Lung (tissue), 12 donors: ENCODE results near the gene ABHD12B. TPM values are rescaled to one million over a fixed set of nuclear protein-coding genes. Genes with fewer than 3 reads are reported as not detected.

Experiments
- ATAC-seq: fragments of 200-7000 bp; cut with Tn5 transposase; one replicate; pipeline ENCODE4 v1.9.1; 2020; ENCODE audit warnings: moderate number of reproducible peaks; ENCODE audit not compliant: insufficient read depth, low FRiP score
- DNase-seq, 3 donors: peaks; one replicate each; pipeline ENCODE4 v3.0.0-alpha.2; 2013 to 2017
- H3K27ac ChIP-seq, 2 donors: one replicate each; pipeline ENCODE4 v1.5.1; 2013; ENCODE audit warnings: mild to moderate bottlenecking in 2 of 2, moderate library complexity in 2 of 2, control low read depth in 1 of 2, inconsistent platforms in 1 of 2, low read depth in 1 of 2, low read length in 1 of 2
- H3K27me3 ChIP-seq, 3 donors: one replicate each; pipeline ENCODE4 v1.5.1; 2013; ENCODE audit warnings: low read length in 2 of 3; ENCODE audit not compliant: control insufficient read depth in 3 of 3, insufficient read depth in 3 of 3
- H3K36me3 ChIP-seq, 4 donors: one replicate each; pipeline ENCODE4 v1.5.1; 2013; ENCODE audit warnings: low read length in 4 of 4, mild to moderate bottlenecking in 1 of 4, moderate library complexity in 1 of 4; ENCODE audit not compliant: control insufficient read depth in 4 of 4, insufficient read depth in 4 of 4
- H3K4me1 ChIP-seq, 5 donors: one replicate each; pipeline ENCODE4 v1.5.1; 2013; ENCODE audit warnings: low read length in 5 of 5, mild to moderate bottlenecking in 2 of 5, moderate library complexity in 1 of 5; ENCODE audit not compliant: control insufficient read depth in 5 of 5, insufficient read depth in 5 of 5
- H3K4me3 ChIP-seq: one replicate; pipeline ENCODE4 v1.5.1; 2013; ENCODE audit warnings: mild to moderate bottlenecking, control low read depth, moderate library complexity
- H3K9ac ChIP-seq, 2 donors: one replicate each; pipeline ENCODE4 v1.5.1; 2013; ENCODE audit warnings: low read length in 2 of 2, control low read depth in 1 of 2; ENCODE audit not compliant: insufficient read depth in 1 of 2
- H3K9me3 ChIP-seq, 4 donors: one replicate each; pipeline ENCODE4 v1.5.1; 2013; ENCODE audit warnings: low read length in 3 of 4, mild to moderate bottlenecking in 1 of 4, moderate library complexity in 1 of 4; ENCODE audit not compliant: control insufficient read depth in 4 of 4, insufficient read depth in 3 of 4
- WGBS, 2 donors: extraction: QIAGEN DNeasy Blood & Tissue Kit; methylation state at CpG; one replicate each; pipeline ENCODE4 v1.1.7; 2013; 5-methylcytosine and 5-hydroxymethylcytosine counted together
- polyA plus RNA-seq, 2 donors: library from polyadenylated mRNA; stranded (reverse); fragments of 200-250 nt; gene quantifications; one replicate each; pipeline ENCODE4 v1.2.1, GENCODE V29; 2013
- total RNA-seq, 2 donors: library from RNA; depleted of rRNA in 1 of 2; stranded (reverse); fragments of >200 nt in 1 of 2; gene quantifications; one replicate each; pipeline ENCODE4 v1.2.1, GENCODE V29; 2014 to 2021
- TF ChIP-seq, protein P1 (sequence below): IDR thresholded peaks from 2 replicates; pipeline ENCODE4 v1.5.1; 2012; ENCODE audit warnings: mild to moderate bottlenecking; ENCODE audit errors: control extremely low read depth, extremely low read depth
- donor health status: control.
- donor health status: control.
- donor health status: Bipolar disorder and iron deficiency.
- donor health status: healthy.
- donor health status: DM: yes; HTN: yes; CAD: no.

Gene ABHD12B
- total and polyA plus RNA-seq, 4 donors, result 0.56 to 1.0 (median 0.95) TPM; not detected in 1

DNA sequence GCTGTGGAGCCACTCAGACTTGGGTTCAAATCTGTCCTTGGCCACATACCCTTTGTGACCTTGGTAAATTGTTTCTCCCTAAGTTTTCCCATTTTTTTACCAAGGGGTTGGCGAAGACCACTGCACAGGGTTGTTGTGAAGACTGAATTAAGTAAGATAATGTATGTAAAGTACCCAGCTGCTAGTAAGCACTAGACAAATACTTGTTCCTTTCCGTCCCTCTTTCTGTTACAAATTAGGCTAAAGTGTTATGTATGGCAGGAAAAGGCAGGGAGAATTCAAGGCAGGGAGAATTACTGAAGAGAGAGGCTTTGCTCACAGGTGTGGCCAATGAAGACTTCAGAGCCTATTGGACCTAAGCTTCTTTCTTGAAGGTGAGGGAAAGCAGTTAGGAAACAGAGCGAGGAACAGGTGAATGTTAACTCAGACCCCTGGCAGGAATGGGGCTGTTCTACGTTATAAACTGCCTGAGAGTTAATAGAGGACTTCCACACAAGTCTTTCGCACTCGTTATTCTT is 25.9 kb downstream of the ABHD12B start:
- H3K9ac ChIP-seq, result no peak overlapping the region
- no peak overlapping the region for H3K27ac ChIP-seq
- 94 to 96% methylated on average over 6 of the region's 6 CpGs for WGBS, 2 donors
- no peak for DNase-seq
- H3K27me3 ChIP-seq, result no peaks in the 10 kb centered on the region
- no peak overlapping the region for H3K4me3 ChIP-seq
- H3K9me3 ChIP-seq, result no peaks in the 10 kb centered on the region
- TF ChIP-seq, protein P1, sequence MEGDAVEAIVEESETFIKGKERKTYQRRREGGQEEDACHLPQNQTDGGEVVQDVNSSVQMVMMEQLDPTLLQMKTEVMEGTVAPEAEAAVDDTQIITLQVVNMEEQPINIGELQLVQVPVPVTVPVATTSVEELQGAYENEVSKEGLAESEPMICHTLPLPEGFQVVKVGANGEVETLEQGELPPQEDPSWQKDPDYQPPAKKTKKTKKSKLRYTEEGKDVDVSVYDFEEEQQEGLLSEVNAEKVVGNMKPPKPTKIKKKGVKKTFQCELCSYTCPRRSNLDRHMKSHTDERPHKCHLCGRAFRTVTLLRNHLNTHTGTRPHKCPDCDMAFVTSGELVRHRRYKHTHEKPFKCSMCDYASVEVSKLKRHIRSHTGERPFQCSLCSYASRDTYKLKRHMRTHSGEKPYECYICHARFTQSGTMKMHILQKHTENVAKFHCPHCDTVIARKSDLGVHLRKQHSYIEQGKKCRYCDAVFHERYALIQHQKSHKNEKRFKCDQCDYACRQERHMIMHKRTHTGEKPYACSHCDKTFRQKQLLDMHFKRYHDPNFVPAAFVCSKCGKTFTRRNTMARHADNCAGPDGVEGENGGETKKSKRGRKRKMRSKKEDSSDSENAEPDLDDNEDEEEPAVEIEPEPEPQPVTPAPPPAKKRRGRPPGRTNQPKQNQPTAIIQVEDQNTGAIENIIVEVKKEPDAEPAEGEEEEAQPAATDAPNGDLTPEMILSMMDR, result no peak
- H3K36me3 ChIP-seq, result no peaks in the 10 kb centered on the region
- no peaks in the 10 kb centered on the region for H3K4me1 ChIP-seq
- no peak for ATAC-seq

DNA sequence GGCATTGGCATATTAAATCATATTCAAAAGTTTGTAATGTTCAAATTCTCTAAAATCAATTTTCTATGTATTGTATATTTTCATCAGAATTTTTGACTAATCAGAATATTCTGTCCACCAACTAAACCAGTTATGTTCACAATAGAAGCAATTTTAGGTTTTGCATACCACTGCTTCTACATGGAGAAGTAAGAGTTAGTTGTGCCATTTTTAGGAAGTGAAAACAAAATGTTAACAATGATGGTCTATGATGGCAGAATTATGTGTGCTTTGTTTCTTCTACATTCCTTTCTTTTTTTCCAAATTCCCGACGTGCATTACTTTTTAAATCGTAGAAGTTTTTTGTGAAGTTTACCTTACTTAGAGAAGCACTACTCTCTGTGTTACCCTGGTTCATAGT is 29.5 kb downstream of the ABHD12B start:
- ATAC-seq, result no peak
- Histone ChIP-seq H3K27ac (no peak overlapping the region), H3K36me3 (no peaks in the 10 kb centered on the region), H3K27me3 (no peaks in the 10 kb centered on the region), H3K9me3 (peaks cover 0 to 5% (median 0%) of the 10 kb centered on the region in 4 donors), H3K4me3 (no peak overlapping the region), H3K9ac (no peak overlapping the region), H3K4me1 (no peaks in the 10 kb centered on the region)
- WGBS, 2 donors, result 86 to 97% methylated on average over 3 of the region's 3 CpGs
- TF ChIP-seq, protein P1, result no peak
- no peak for DNase-seq

DNA sequence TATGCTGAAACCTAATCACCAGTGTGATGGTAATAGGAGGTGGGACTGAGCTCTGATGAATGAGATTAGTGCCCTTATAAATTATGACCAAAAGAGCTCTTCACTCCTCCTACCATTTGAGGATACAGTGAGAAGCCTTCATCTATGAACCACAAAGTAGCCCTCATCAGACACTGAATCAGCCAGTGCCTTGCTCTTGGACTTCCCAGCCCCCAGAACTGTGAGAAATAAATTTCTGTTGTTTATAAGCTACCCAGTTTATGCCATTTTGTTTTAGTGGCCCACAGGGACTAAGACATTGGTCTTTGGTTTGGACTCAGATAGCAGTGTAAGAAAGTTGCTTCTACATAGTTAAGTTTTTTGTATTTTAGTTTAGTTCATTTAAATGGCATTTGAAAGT is 32.9 kb downstream of the ABHD12B start:
- Histone ChIP-seq H3K27ac (no peak overlapping the region), H3K36me3 (peaks cover under 1 to 5% (median 4%) of the 10 kb centered on the region in 4 donors), H3K9me3 (peaks cover 0 to 5% (median 0%) of the 10 kb centered on the region in 4 donors), H3K4me3 (no peak overlapping the region), H3K4me1 (no peaks in the 10 kb centered on the region), H3K9ac (no peak overlapping the region), H3K27me3 (no peaks in the 10 kb centered on the region)
- ATAC-seq (no peak), DNase-seq (no peak)
- TF ChIP-seq, protein P1, result no peak
